ENCODE results near the gene SBF2. TPM values are rescaled to one million over a fixed set of nuclear protein-coding genes. Genes with fewer than 3 reads are reported as not detected.

The SBF2 gene
- total and polyA plus RNA-seq, 9 of the 15 experiments (the other 6 are each of a cell fraction or from before 2014, with no cell fraction given): 0.80 to 9.5 (median 5.0) TPM

DNA sequence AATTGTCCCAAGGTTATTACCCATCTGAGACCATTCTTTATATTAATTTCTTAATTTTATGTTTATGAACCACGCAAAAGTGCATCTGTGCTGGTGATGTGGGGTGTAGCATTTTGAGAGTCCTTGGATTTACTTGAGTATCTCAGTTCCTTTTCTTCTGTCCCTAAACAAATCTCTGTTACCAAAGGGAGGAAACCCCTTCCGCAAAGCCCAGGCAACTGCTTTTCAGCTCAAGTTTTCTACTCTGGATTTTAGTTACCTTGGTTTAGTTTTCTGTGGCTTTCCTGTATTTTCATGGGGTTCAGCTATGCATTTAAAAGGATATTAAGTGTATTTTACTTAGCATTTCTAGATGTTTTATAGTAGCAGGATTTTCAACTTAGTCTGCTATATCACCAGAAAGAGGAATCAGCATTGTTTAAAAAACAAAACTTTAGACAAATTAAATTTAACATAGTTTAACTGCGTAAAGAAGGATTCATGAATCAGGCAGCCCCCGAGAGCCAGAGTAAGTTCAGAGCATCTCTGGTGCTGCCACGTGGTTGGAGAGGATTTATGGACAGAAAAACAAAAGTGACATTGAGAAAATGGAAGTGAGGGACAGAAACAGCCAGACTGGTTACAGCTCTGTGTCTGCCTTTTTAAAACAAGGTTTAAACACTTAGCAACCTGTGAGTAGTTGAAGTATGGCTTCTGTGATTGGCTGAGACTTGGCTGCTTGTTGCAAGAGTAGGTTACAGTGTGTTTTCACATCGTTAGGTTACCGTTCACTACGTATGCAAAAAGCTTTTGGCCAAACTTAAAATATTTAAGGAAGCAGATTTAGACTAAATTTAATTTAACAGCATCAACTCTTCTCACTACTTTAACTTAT is 20.4 kb upstream of the SBF2 start (continued):
- TF ChIP-seq, protein P1, sequence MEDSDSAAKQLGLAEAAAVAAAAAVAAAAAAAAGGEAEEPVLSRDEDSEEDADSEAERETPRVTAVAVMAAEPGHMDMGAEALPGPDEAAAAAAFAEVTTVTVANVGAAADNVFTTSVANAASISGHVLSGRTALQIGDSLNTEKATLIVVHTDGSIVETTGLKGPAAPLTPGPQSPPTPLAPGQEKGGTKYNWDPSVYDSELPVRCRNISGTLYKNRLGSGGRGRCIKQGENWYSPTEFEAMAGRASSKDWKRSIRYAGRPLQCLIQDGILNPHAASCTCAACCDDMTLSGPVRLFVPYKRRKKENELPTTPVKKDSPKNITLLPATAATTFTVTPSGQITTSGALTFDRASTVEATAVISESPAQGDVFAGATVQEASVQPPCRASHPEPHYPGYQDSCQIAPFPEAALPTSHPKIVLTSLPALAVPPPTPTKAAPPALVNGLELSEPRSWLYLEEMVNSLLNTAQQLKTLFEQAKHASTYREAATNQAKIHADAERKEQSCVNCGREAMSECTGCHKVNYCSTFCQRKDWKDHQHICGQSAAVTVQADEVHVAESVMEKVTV (CRISPR knock-in tag; IDR thresholded peaks at IDR 0.05): no peak
- TF ChIP-seq DMBX1 (CRISPR knock-in tag; IDR thresholded peaks at IDR 0.05; ENCODE audit: borderline replicate concordance): no peak
- TF ChIP-seq, protein P2, sequence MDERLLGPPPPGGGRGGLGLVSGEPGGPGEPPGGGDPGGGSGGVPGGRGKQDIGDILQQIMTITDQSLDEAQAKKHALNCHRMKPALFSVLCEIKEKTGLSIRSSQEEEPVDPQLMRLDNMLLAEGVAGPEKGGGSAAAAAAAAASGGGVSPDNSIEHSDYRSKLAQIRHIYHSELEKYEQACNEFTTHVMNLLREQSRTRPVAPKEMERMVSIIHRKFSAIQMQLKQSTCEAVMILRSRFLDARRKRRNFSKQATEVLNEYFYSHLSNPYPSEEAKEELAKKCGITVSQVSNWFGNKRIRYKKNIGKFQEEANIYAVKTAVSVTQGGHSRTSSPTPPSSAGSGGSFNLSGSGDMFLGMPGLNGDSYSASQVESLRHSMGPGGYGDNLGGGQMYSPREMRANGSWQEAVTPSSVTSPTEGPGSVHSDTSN (CRISPR knock-in tag; IDR thresholded peaks at IDR 0.05; ENCODE audit: low read depth): no peak
- TF ChIP-seq, protein P2 (tag; conservative IDR thresholded peaks at IDR 0.05; ENCODE audit: low read depth): peak; percentile 51; the same call in 1 of the 2 replicates
- TF ChIP-seq ZNF830 (CRISPR knock-in tag; IDR thresholded peaks at IDR 0.05): no peak
- TF ChIP-seq, protein P3, sequence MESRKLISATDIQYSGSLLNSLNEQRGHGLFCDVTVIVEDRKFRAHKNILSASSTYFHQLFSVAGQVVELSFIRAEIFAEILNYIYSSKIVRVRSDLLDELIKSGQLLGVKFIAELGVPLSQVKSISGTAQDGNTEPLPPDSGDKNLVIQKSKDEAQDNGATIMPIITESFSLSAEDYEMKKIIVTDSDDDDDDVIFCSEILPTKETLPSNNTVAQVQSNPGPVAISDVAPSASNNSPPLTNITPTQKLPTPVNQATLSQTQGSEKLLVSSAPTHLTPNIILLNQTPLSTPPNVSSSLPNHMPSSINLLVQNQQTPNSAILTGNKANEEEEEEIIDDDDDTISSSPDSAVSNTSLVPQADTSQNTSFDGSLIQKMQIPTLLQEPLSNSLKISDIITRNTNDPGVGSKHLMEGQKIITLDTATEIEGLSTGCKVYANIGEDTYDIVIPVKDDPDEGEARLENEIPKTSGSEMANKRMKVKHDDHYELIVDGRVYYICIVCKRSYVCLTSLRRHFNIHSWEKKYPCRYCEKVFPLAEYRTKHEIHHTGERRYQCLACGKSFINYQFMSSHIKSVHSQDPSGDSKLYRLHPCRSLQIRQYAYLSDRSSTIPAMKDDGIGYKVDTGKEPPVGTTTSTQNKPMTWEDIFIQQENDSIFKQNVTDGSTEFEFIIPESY (CRISPR knock-in tag; IDR thresholded peaks at IDR 0.05): no peak
- no peak for TF ChIP-seq PCBP2 (IDR thresholded peaks at IDR 0.05; ENCODE audit: low read depth, low read length, poor library complexity, severe bottlenecking)
- TF ChIP-seq, protein P4, sequence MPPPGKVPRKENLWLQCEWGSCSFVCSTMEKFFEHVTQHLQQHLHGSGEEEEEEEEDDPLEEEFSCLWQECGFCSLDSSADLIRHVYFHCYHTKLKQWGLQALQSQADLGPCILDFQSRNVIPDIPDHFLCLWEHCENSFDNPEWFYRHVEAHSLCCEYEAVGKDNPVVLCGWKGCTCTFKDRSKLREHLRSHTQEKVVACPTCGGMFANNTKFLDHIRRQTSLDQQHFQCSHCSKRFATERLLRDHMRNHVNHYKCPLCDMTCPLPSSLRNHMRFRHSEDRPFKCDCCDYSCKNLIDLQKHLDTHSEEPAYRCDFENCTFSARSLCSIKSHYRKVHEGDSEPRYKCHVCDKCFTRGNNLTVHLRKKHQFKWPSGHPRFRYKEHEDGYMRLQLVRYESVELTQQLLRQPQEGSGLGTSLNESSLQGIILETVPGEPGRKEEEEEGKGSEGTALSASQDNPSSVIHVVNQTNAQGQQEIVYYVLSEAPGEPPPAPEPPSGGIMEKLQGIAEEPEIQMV (tag; conservative IDR thresholded peaks at IDR 0.05; ENCODE audit: low read depth): no peak
- no peak for TF ChIP-seq TFAM (CRISPR knock-in tag; conservative IDR thresholded peaks at IDR 0.05)
- TF ChIP-seq IRF2 (CRISPR knock-in tag; IDR thresholded peaks at IDR 0.05): no peak
- no peak for TF ChIP-seq ATF1 (CRISPR knock-in tag; IDR thresholded peaks at IDR 0.05)
- TF ChIP-seq ATF1 (tag; IDR thresholded peaks at IDR 0.05): peak; percentile 56
- no peak for TF ChIP-seq HSF4 (CRISPR knock-in tag; IDR thresholded peaks at IDR 0.05; ENCODE audit: borderline replicate concordance)
- no peak for TF ChIP-seq KLF16 (IDR thresholded peaks at IDR 0.05)
